DMS 273 (cell line): ENCODE measurements around the gene WDFY4.

Experiments used
- DNase-seq: peaks from one replicate; lab custom pipeline; 2025; ENCODE audit not compliant: unreplicated experiment; lab: John Stamatoyannopoulos, UW

Gene WDFY4

GRCh38 chr10:48938990-48939536, 254.4 kb downstream of the WDFY4 start:
- DNase-seq = no peak

GRCh38 chr10:48939790-48940325, 255.2 kb downstream of the WDFY4 start, which contains the start of gene LRRC18:
Gene LRRC18 (minus strand): TSS chr10:48939840. CDS start chr10:48914155, 25,685 bp downstream.
- no peak for DNase-seq

- DNase-seq = no peak
These were observed 255.7 kb downstream of the WDFY4 start for GRCh38 chr10:48940372-48940771.

- no peak for DNase-seq
These were observed 256.3 kb downstream of the WDFY4 start for GRCh38 chr10:48940958-48941357.

GRCh38 chr10:48941427-48942075, 256.9 kb downstream of the WDFY4 start:
- DNase-seq = no peak

GRCh38 chr10:48943096-48943495, 258.4 kb downstream of the WDFY4 start:
- DNase-seq = no peak

- DNase-seq = no peak
These were observed 259.5 kb downstream of the WDFY4 start for GRCh38 chr10:48944171-48944570.

- DNase-seq = no peak
These were observed 260.9 kb downstream of the WDFY4 start for GRCh38 chr10:48945441-48946130.

- no peak for DNase-seq
These were observed 261.7 kb downstream of the WDFY4 start for GRCh38 chr10:48946332-48946731.

GRCh38 chr10:48946891-48947500, 262.3 kb downstream of the WDFY4 start:
- no peak for DNase-seq

- no peak for DNase-seq
These were observed 263.2 kb downstream of the WDFY4 start for GRCh38 chr10:48947690-48948469.

- DNase-seq = no peak
These were observed 263.9 kb downstream of the WDFY4 start for GRCh38 chr10:48948470-48949037.

- no peak for DNase-seq
These were observed 267.0 kb downstream of the WDFY4 start for GRCh38 chr10:48951707-48952106.

GRCh38 chr10:48957361-48958151, 272.9 kb downstream of the WDFY4 start:
- DNase-seq = no peak

- DNase-seq = no peak
These were observed 274.0 kb downstream of the WDFY4 start for GRCh38 chr10:48958598-48959190.

GRCh38 chr10:48964038-48964437, 279.4 kb downstream of the WDFY4 start:
- no peak for DNase-seq

GRCh38 chr10:48965460-48965859, 280.8 kb downstream of the WDFY4 start:
- DNase-seq = no peak

- no peak for DNase-seq
These were observed 283.4 kb downstream of the WDFY4 start for GRCh38 chr10:48968036-48968435.

- DNase-seq = no peak
These were observed 285.4 kb downstream of the WDFY4 start for GRCh38 chr10:48970046-48970445.
